K562 (cell line): ENCODE measurements around the gene ZNF195. TPM values are rescaled to one million over a fixed set of nuclear protein-coding genes. Genes with fewer than 3 reads are reported as not detected.
A peak's percentile ranks its signal among the peaks of the same experiment; 100 is the strongest.

Source experiments
- CREB1 ChIP-seq, 2 experiments: sonication (generic) in 1 of 2; formaldehyde crosslinking in 1 of 2; IDR thresholded peaks; 2 replicates each; pipeline versions ENCODE4 v1.6.1 to v1.8.0; 2012 to 2022; ENCODE audit warnings: inconsistent platforms in 1 of 2, mild to moderate bottlenecking in 1 of 2, missing genetic modification reagents in 1 of 2, moderate library complexity in 1 of 2
- DLX4 ChIP-seq: fragments of 250-450 bp; sonication (Bioruptor Pico); IDR thresholded peaks from 2 replicates; pipeline ENCODE4 v1.6.1; 2021; ENCODE audit warnings: mild to moderate bottlenecking
- HNRNPK ChIP-seq: fragments of 200-400 bp; formaldehyde crosslinking; IDR thresholded peaks from one replicate; pipeline ENCODE4 v1.6.1; 2018; ENCODE audit warnings: mild to moderate bottlenecking, low read depth, low read length; ENCODE audit not compliant: poor library complexity, severe bottlenecking
- KLF13 ChIP-seq: fragments of 450-650 bp; IDR thresholded peaks from 2 replicates; pipeline ENCODE4 v1.6.1; 2016; ENCODE audit warnings: missing genetic modification characterization, low read depth, mild to moderate bottlenecking, missing compliant biosample characterization, moderate library complexity, borderline replicate concordance
- MEF2D ChIP-seq: conservative IDR thresholded peaks from 2 replicates; pipeline ENCODE4 v1.6.1; 2016; ENCODE audit warnings: low read depth, missing genetic modification characterization, missing compliant biosample characterization
- MXD1 ChIP-seq: fragments of 250-450 bp; sonication (Bioruptor Pico); IDR thresholded peaks from 2 replicates; pipeline ENCODE4 v1.8.0; 2021; ENCODE audit warnings: borderline replicate concordance, mild to moderate bottlenecking, moderate library complexity; ENCODE audit not compliant: poor library complexity, severe bottlenecking
- NFXL1 ChIP-seq: fragments of 450-650 bp; formaldehyde crosslinking; IDR thresholded peaks from 2 replicates; pipeline ENCODE4 v1.4.0; 2021; ENCODE audit warnings: mild to moderate bottlenecking
- PHB ChIP-seq: fragments of 250-450 bp; sonication (Bioruptor Pico); IDR thresholded peaks from 2 replicates; pipeline ENCODE4 v1.5.0; 2021
- RB1 ChIP-seq: fragments of 450-650 bp; IDR thresholded peaks from 2 replicates; pipeline ENCODE4 v1.6.1; 2017; ENCODE audit warnings: low read depth, mild to moderate bottlenecking
- RERE ChIP-seq: sonication (generic); formaldehyde crosslinking; IDR thresholded peaks from 2 replicates; pipeline ENCODE4 v1.8.0; 2023; ENCODE audit warnings: missing genetic modification reagents, mild to moderate bottlenecking, borderline replicate concordance
- SIX5 ChIP-seq, 2 experiments: IDR thresholded peaks; 2 replicates each; pipeline ENCODE4 v1.6.1; 2011; ENCODE audit warnings: low read length in 2 of 2, borderline replicate concordance in 1 of 2, low read depth in 1 of 2, mild to moderate bottlenecking in 1 of 2, moderate library complexity in 1 of 2; ENCODE audit not compliant: insufficient read depth in 1 of 2
- UBTF ChIP-seq, 2 experiments: IDR thresholded peaks; 2 replicates each; pipeline ENCODE4 v1.6.1; 2012; ENCODE audit warnings: improper control_type of control experiment in 2 of 2, low read depth in 2 of 2, low read length in 2 of 2, borderline replicate concordance in 1 of 2
- ZHX1 ChIP-seq: fragments of 150-350 bp; conservative IDR thresholded peaks from 2 replicates; pipeline ENCODE4 v1.6.1; 2014; ENCODE audit warnings: low read length
- ZNF217 ChIP-seq: sonication (generic); formaldehyde crosslinking; IDR thresholded peaks from 2 replicates; pipeline ENCODE4 v1.8.0; 2022; ENCODE audit warnings: mild to moderate bottlenecking, missing genetic modification reagents
- ZNF274 ChIP-seq: IDR thresholded peaks from 2 replicates; pipeline ENCODE4 v1.6.1; 2011; ENCODE audit warnings: low read depth, mild to moderate bottlenecking, low read length, moderate library complexity, borderline replicate concordance
- polyA plus RNA-seq, 8 experiments: library from polyadenylated mRNA; depleted of rRNA in 4 of 8; stranded (reverse) in 5 of 8; unstranded in 3 of 8; fragments of >200 nt; fragmentation: Nextera tagmentation in 2 of 8; fragmentation: Illumina TruSeq in 1 of 8; extraction: Ambion mirVana in 2 of 8; extraction: Trizol in 1 of 8; gene quantifications; 2 replicates each; pipeline versions ENCODE4 v1.2.1 to v1.2.3, GENCODE V29; 2011 to 2014; ENCODE audit warnings: inconsistent platforms in 1 of 8, missing spikeins in 1 of 8
- total RNA-seq, 7 experiments: library from RNA; depleted of rRNA in 6 of 7; stranded (reverse); fragments of >200 nt in 6 of 7; fragmentation: Illumina TruSeq in 2 of 7; extraction: Trizol in 2 of 7; gene quantifications; 2 replicates each; pipeline versions ENCODE4 v1.2.1 to v1.2.3, GENCODE V29; 2011 to 2021; ENCODE audit warnings: low replicate concordance in 1 of 7

Gene ZNF195
- total and polyA plus RNA-seq, 9 of the 15 experiments (the other 6 are each of a cell fraction or from before 2014, with no cell fraction given): 42.1 to 75.5 (median 60.4) TPM

- peak; percentile 48; the same call in 1 of the 2 replicates for TF ChIP-seq MEF2D
- no peak for TF ChIP-seq ZHX1
- TF ChIP-seq ZNF217 (CRISPR knock-in tag): no peak
- no peak for TF ChIP-seq SIX5 (IDR thresholded peaks at IDR 0.05; ENCODE audit: borderline replicate concordance in 1 of 2, insufficient read depth in 1 of 2, low read depth in 1 of 2, low read length in 2 of 2)
- TF ChIP-seq PHB: no peak
- 0 out of 4 replicates have a peak, but pooled peaks of 1 of the 2 experiments have one; percentile 33 for TF ChIP-seq UBTF (IDR thresholded peaks at IDR 0.05; ENCODE audit: borderline replicate concordance in 1 of 2, low read depth in 2 of 2, low read length in 2 of 2)
- no peak for TF ChIP-seq RB1
- TF ChIP-seq HNRNPK: no peak
- no peak for TF ChIP-seq CREB1 (IDR thresholded peaks at IDR 0.05)
- TF ChIP-seq CREB1 (CRISPR knock-in tag; IDR thresholded peaks at IDR 0.05): no peak
- TF ChIP-seq RERE (CRISPR knock-in tag): no peak
- TF ChIP-seq NFXL1 (CRISPR knock-in tag): no peak
- no peak for TF ChIP-seq DLX4 (CRISPR knock-in tag)
- TF ChIP-seq MXD1: no peak
- TF ChIP-seq ZNF274: no peak
- TF ChIP-seq KLF13 (tag): no peak
These were observed 38.9 kb downstream of the ZNF195 start (continued) for GRCh38 chr11:3340025-3340424.
